ENCODE results near the gene BNC2. TPM values are rescaled to one million over a fixed set of nuclear protein-coding genes. Genes with fewer than 3 reads are reported as not detected.
"Not testable (repeated sequence)": the region's sequence is repeated elsewhere in the genome, so short reads cannot be mapped to it uniquely, and the experiment has no call there.

Gene BNC2
- total RNA-seq, 2 experiments from 2014 or later: not detected

- H3K4me3 Mint-ChIP-seq: no peak overlapping the region
- TF ChIP-seq CTCF (IDR thresholded peaks at IDR 0.05): no peak
- ChIA-PET CTCF (interaction anchor here (1.1 kb wide), 1 partner anchor 9 kb away, joined by 4 read pairs; no protein-coding TSS in a partner anchor), POLR2A (no interaction called here)
- Histone ChIP-seq H3K27me3 (ENCODE audit: control insufficient read depth in 1 of 2, insufficient read depth in 2 of 2, low read length in 2 of 2) (no peaks in the 10 kb centered on the region), H3K4me3 (ENCODE audit: low read length) (no peak overlapping the region), H3K36me3 (ENCODE audit: insufficient read depth, low read length) (no peaks in the 10 kb centered on the region), H3K27ac (ENCODE audit: low read depth in 1 of 2, low read length in 2 of 2) (no peak overlapping the region), H3K4me1 (ENCODE audit: insufficient read depth, low read length) (no peaks in the 10 kb centered on the region), H3K9me3 (ENCODE audit: control insufficient read depth in 1 of 2, insufficient read depth in 1 of 2, low read length in 2 of 2) (peaks cover 0 to 8% of the 10 kb centered on the region in 2 experiments)
- H3K36me3 Mint-ChIP-seq (ENCODE audit: low read depth): no peaks in the 10 kb centered on the region
- no peak overlapping the region for H3K27ac Mint-ChIP-seq
- no peaks in the 10 kb centered on the region for H3K4me1 Mint-ChIP-seq (ENCODE audit: low read depth)
- DNase-seq (no peak), ATAC-seq (ENCODE audit: poor library complexity) (no peak)
- H3K9me3 Mint-ChIP-seq: no peaks in the 10 kb centered on the region
- intact Hi-C loops (cut with DNase I, micrococcal nuclease): no loop called here
- no peaks in the 10 kb centered on the region for H3K27me3 Mint-ChIP-seq
Observed at GRCh38 chr9:16484180-16484579, 386.3 kb downstream of the BNC2 start.

GRCh38 chr9:16482764-16483163 lies 387.7 kb downstream of the BNC2 start:
- H3K27ac Mint-ChIP-seq: no peak overlapping the region

GRCh38 chr9:16480584-16480983 lies 389.9 kb downstream of the BNC2 start:
- H3K27me3 ChIP-seq (ENCODE audit: control insufficient read depth in 1 of 2, insufficient read depth in 2 of 2, low read length in 2 of 2); H3K36me3 ChIP-seq (ENCODE audit: insufficient read depth, low read length); intact Hi-C loops (cut with DNase I, micrococcal nuclease); H3K27ac ChIP-seq (ENCODE audit: low read depth in 1 of 2, low read length in 2 of 2); H3K4me1 ChIP-seq (ENCODE audit: insufficient read depth, low read length); H3K36me3 Mint-ChIP-seq (ENCODE audit: low read depth); H3K4me3 Mint-ChIP-seq; POLR2A ChIA-PET; H3K9me3 Mint-ChIP-seq; H3K4me3 ChIP-seq (ENCODE audit: low read length); H3K27me3 Mint-ChIP-seq; H3K27ac Mint-ChIP-seq; CTCF ChIA-PET; ATAC-seq (ENCODE audit: poor library complexity); H3K4me1 Mint-ChIP-seq (ENCODE audit: low read depth); DNase-seq: not testable (repeated sequence)
- peaks cover 0 to 14% of the 10 kb centered on the region in 2 experiments for H3K9me3 ChIP-seq (ENCODE audit: control insufficient read depth in 1 of 2, insufficient read depth in 1 of 2, low read length in 2 of 2)

More at GRCh38 chr9:16482764-16483163, 387.7 kb downstream of the BNC2 start:
- no peaks in the 10 kb centered on the region for H3K36me3 Mint-ChIP-seq (ENCODE audit: low read depth)
- Histone ChIP-seq H3K27me3 (ENCODE audit: control insufficient read depth in 1 of 2, insufficient read depth in 2 of 2, low read length in 2 of 2) (no peaks in the 10 kb centered on the region), H3K4me3 (ENCODE audit: low read length) (no peak overlapping the region), H3K4me1 (ENCODE audit: insufficient read depth, low read length) (no peaks in the 10 kb centered on the region), H3K36me3 (ENCODE audit: insufficient read depth, low read length) (no peaks in the 10 kb centered on the region), H3K9me3 (ENCODE audit: control insufficient read depth in 1 of 2, insufficient read depth in 1 of 2, low read length in 2 of 2) (peaks cover 0 to 14% of the 10 kb centered on the region in 2 experiments), H3K27ac (ENCODE audit: low read depth in 1 of 2, low read length in 2 of 2) (no peak overlapping the region)
- no peaks in the 10 kb centered on the region for H3K27me3 Mint-ChIP-seq
- no peak for TF ChIP-seq CTCF (IDR thresholded peaks at IDR 0.05)
- intact Hi-C loops (cut with DNase I, micrococcal nuclease): no loop called here
- no peaks in the 10 kb centered on the region for H3K9me3 Mint-ChIP-seq
- H3K4me1 Mint-ChIP-seq (ENCODE audit: low read depth): no peaks in the 10 kb centered on the region
- ChIA-PET CTCF (no interaction called here), POLR2A (no interaction called here)
- no peak overlapping the region for H3K4me3 Mint-ChIP-seq
- DNase-seq: no peak
- no peak for ATAC-seq (ENCODE audit: poor library complexity)

GRCh38 chr9:16475996-16476395 lies 394.5 kb downstream of the BNC2 start:
- CTCF ChIA-PET: no interaction called here
- Mint-ChIP-seq H3K4me1 (ENCODE audit: low read depth) (no peaks in the 10 kb centered on the region), H3K27me3 (no peaks in the 10 kb centered on the region), H3K36me3 (ENCODE audit: low read depth) (no peaks in the 10 kb centered on the region), H3K4me3 (no peak overlapping the region), H3K9me3 (peaks cover 1% of the 10 kb centered on the region), H3K27ac (no peak overlapping the region)
- Histone ChIP-seq H3K9me3 (ENCODE audit: control insufficient read depth in 1 of 2, insufficient read depth in 1 of 2, low read length in 2 of 2) (peaks cover 0 to 25% of the 10 kb centered on the region in 2 experiments), H3K27ac (ENCODE audit: low read depth in 1 of 2, low read length in 2 of 2) (no peak overlapping the region), H3K36me3 (ENCODE audit: insufficient read depth, low read length) (no peaks in the 10 kb centered on the region), H3K27me3 (ENCODE audit: control insufficient read depth in 1 of 2, insufficient read depth in 2 of 2, low read length in 2 of 2) (no peaks in the 10 kb centered on the region), H3K4me3 (ENCODE audit: low read length) (no peak overlapping the region), H3K4me1 (ENCODE audit: insufficient read depth, low read length) (no peaks in the 10 kb centered on the region)
- no peak for DNase-seq
- ATAC-seq (ENCODE audit: poor library complexity): no peak
- intact Hi-C loops (cut with DNase I, micrococcal nuclease): no loop called here
- POLR2A ChIA-PET: no interaction called here
- TF ChIP-seq CTCF (IDR thresholded peaks at IDR 0.05): no peak
